A549 (cell line): ENCODE measurements around the gene ZNF428. TPM values are rescaled to one million over a fixed set of nuclear protein-coding genes. Genes with fewer than 3 reads are reported as not detected.

Experiments
- ATAC-seq, 2 experiments: fragments of 200-7000 bp in 1 of 2; fragments of >200 bp in 1 of 2; cut with Nextera tagmentation in 1 of 2; cut with Tn5 transposase in 1 of 2; 3 replicates each; pipeline versions ENCODE4 v1.8.0 to v1.9.1; 2018 to 2020; ENCODE audit warnings: mild to moderate bottlenecking in 1 of 2, moderate library complexity in 1 of 2
- CTCF ChIA-PET: fragments of 300-600 bp; sonication (Branson Sonifier 250); formaldehyde crosslinking; extraction: SDS; loops from one replicate; lab custom pipeline; 2021; ENCODE audit warnings: antibody characterized with exemption, inconsistent platforms; lab: Yijun Ruan, JAX
- POLR2A ChIA-PET: fragments of 350-600 bp; formaldehyde crosslinking; extraction: SDS; loops from one replicate; lab custom pipeline; 2021; ENCODE audit warnings: antibody characterized with exemption, inconsistent platforms; lab: Yijun Ruan, JAX
- DNase-seq, 2 experiments: peaks; one replicate each; pipeline versions ENCODE4 v3.0.0 to v3.0.0-alpha.2; 2011 to 2016; ENCODE audit warnings: low read depth in 1 of 2, low spot score in 1 of 2
- FAIRE-seq: peaks from 2 replicates; lab custom pipeline; 2011; peaks lifted over from hg19 to GRCh38; lab: Jason Lieb, UNC
- H3K27ac ChIP-seq, 2 experiments: fragments of >200 bp; sonication (Bioruptor Twin); formaldehyde crosslinking; 3 replicates each; pipeline ENCODE4 v1.5.1; 2016 to 2017
- H3K4me1 ChIP-seq: fragments of >200 bp; sonication (Bioruptor Twin); formaldehyde crosslinking; 3 replicates; pipeline ENCODE4 v1.6.1; 2016
- H3K4me2 ChIP-seq: fragments of >200 bp; sonication (Bioruptor Twin); formaldehyde crosslinking; 3 replicates; pipeline ENCODE4 v1.6.1; 2016
- H3K4me3 ChIP-seq: fragments of >200 bp; sonication (Bioruptor Twin); formaldehyde crosslinking; 3 replicates; pipeline ENCODE4 v1.5.1; 2016
- H3K9me3 ChIP-seq: fragments of >200 bp; sonication (Bioruptor Twin); formaldehyde crosslinking; 3 replicates; pipeline ENCODE4 v1.6.1; 2016
- EHMT2 ChIP-seq: fragments of 200-600 bp; sonication (generic); IDR thresholded peaks from 2 replicates; pipeline ENCODE4 v1.6.1; 2016; ENCODE audit warnings: antibody characterized with exemption, low read depth, mild to moderate bottlenecking, moderate library complexity
- KDM5A ChIP-seq: fragments of 200-600 bp; sonication (generic); IDR thresholded peaks from 2 replicates; pipeline ENCODE4 v1.6.1; 2016; ENCODE audit warnings: antibody characterized with exemption, mild to moderate bottlenecking
- PHF8 ChIP-seq: fragments of 200-600 bp; sonication (generic); IDR thresholded peaks from 2 replicates; pipeline ENCODE4 v1.6.1; 2016; ENCODE audit warnings: low read depth, mild to moderate bottlenecking, antibody characterized with exemption, moderate library complexity, borderline replicate concordance
- RAD21 ChIP-seq, 2 experiments: fragments of >200 bp in 1 of 2; sonication (Bioruptor Twin) in 1 of 2; formaldehyde crosslinking in 1 of 2; IDR thresholded peaks in 1 of 2; conservative IDR thresholded peaks in 1 of 2; 2 replicates in 1 of 2; 3 replicates in 1 of 2; pipeline ENCODE4 v1.6.1; 2012 to 2018; ENCODE audit warnings: inconsistent platforms in 1 of 2
- SMC3 ChIP-seq: fragments of >200 bp; sonication (Bioruptor Twin); formaldehyde crosslinking; IDR thresholded peaks from 3 replicates; pipeline ENCODE4 v1.6.1; 2018; ENCODE audit warnings: inconsistent platforms
- SREBF2 ChIP-seq: fragments of 450-650 bp; IDR thresholded peaks from 2 replicates; pipeline ENCODE4 v1.6.1; 2014; ENCODE audit warnings: mild to moderate bottlenecking, moderate library complexity
- TP53 ChIP-seq: fragments of 250-450 bp; sonication (Bioruptor Pico); IDR thresholded peaks from 2 replicates; pipeline ENCODE4 v1.5.0; 2021; ENCODE audit warnings: mild to moderate bottlenecking, moderate library complexity
- WGBS: methylation state at CpG from one replicate; pipeline ENCODE4 v1.1.6; 2017; ENCODE audit errors: missing lambda C conversion rate; 5-methylcytosine and 5-hydroxymethylcytosine counted together
- polyA plus RNA-seq, 4 experiments: library from polyadenylated mRNA; depleted of rRNA in 3 of 4; stranded (reverse); fragments of >200 nt; fragmentation: RNase III in 1 of 4; extraction: RNeasy Plus Mini Kit Qiagen cat#74134 plus additional on column Dnase treatment in 1 of 4; gene quantifications; 2 replicates in 3 of 4; 3 replicates in 1 of 4; pipeline ENCODE4 v1.2.3, GENCODE V29; 2011 to 2017
- TF ChIP-seq, protein P1 (sequence below): fragments of 200-600 bp; sonication (generic); IDR thresholded peaks from 2 replicates; pipeline ENCODE4 v1.6.1; 2016; ENCODE audit warnings: antibody characterized with exemption, mild to moderate bottlenecking, moderate library complexity
- TF ChIP-seq, protein P2 (sequence below): fragments of >200 bp; sonication (Bioruptor Twin); formaldehyde crosslinking; IDR thresholded peaks from 3 replicates; pipeline ENCODE4 v1.6.1; 2016
- TF ChIP-seq, protein P3 (sequence below): IDR thresholded peaks from 2 replicates; pipeline ENCODE4 v1.6.1; 2012
- TF ChIP-seq, protein P4 (sequence below): fragments of >200 bp; sonication (Bioruptor Twin); formaldehyde crosslinking; IDR thresholded peaks from 3 replicates; pipeline ENCODE4 v1.5.1; 2016

The ZNF428 gene
- polyA plus RNA-seq, 2 of the 4 experiments (the other 2 are of a cell fraction) = 22.9 to 52.4 TPM

DNA sequence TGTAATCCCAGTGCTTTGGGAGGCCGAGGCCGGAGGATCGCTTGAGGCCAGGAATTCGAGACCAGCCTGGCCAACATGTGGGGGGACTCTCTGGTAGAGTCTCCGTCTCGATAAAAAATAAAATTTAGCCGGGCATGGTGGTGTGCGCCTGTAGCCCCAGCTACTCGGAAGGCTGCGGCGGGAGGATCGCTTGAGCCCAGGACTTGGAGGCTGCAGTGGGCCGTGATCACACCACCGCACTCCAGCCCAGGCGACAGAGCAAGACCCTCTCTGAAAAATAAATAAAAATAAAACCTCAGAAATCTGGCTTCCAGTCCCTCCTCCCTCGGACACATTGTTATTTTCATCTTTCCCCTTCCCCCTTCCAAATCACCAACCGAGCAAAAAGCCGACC is 23.8 kb downstream of the ZNF428 start:
- ChIA-PET POLR2A (interaction anchor here (0.7 to 2.5 kb wide), 6 partner anchors 9 to 92 kb away, joined by 3 to 21 read pairs (median 7); partner anchors contain the start of genes PHLDB3, PINLYP, XRCC1 and ZNF575), CTCF (interaction anchor here (0.8 to 4.6 kb wide), 22 partner anchors 9 to 492 kb away, joined by 3 to 51 read pairs (median 6); partner anchors contain the start of genes PINLYP, XRCC1 and ZNF575)
- Histone ChIP-seq H3K4me3 (peak overlapping the region; percentile 66), H3K27ac (peak overlapping the region; percentile 79 to 87), H3K4me2 (peak overlapping the region; percentile 96), H3K9me3 (no peaks in the 10 kb centered on the region), H3K4me1 (peaks cover 19% of the 10 kb centered on the region)
- ATAC-seq (peak in 1 of 2 experiments; percentile 56; a peak in 3 of 6 replicates), DNase-seq (no peak), FAIRE-seq (no peak)
- 0 out of 2 replicates have a peak, but pooled peaks have one; percentile 30 for TF ChIP-seq TP53 (CRISPR knock-in tag)
- peak; percentile 63; the same call in 1 of the 2 replicates for TF ChIP-seq PHF8
- TF ChIP-seq, protein P1, sequence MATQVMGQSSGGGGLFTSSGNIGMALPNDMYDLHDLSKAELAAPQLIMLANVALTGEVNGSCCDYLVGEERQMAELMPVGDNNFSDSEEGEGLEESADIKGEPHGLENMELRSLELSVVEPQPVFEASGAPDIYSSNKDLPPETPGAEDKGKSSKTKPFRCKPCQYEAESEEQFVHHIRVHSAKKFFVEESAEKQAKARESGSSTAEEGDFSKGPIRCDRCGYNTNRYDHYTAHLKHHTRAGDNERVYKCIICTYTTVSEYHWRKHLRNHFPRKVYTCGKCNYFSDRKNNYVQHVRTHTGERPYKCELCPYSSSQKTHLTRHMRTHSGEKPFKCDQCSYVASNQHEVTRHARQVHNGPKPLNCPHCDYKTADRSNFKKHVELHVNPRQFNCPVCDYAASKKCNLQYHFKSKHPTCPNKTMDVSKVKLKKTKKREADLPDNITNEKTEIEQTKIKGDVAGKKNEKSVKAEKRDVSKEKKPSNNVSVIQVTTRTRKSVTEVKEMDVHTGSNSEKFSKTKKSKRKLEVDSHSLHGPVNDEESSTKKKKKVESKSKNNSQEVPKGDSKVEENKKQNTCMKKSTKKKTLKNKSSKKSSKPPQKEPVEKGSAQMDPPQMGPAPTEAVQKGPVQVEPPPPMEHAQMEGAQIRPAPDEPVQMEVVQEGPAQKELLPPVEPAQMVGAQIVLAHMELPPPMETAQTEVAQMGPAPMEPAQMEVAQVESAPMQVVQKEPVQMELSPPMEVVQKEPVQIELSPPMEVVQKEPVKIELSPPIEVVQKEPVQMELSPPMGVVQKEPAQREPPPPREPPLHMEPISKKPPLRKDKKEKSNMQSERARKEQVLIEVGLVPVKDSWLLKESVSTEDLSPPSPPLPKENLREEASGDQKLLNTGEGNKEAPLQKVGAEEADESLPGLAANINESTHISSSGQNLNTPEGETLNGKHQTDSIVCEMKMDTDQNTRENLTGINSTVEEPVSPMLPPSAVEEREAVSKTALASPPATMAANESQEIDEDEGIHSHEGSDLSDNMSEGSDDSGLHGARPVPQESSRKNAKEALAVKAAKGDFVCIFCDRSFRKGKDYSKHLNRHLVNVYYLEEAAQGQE = no peak
- no peak for TF ChIP-seq SREBF2
- TF ChIP-seq, protein P2, sequence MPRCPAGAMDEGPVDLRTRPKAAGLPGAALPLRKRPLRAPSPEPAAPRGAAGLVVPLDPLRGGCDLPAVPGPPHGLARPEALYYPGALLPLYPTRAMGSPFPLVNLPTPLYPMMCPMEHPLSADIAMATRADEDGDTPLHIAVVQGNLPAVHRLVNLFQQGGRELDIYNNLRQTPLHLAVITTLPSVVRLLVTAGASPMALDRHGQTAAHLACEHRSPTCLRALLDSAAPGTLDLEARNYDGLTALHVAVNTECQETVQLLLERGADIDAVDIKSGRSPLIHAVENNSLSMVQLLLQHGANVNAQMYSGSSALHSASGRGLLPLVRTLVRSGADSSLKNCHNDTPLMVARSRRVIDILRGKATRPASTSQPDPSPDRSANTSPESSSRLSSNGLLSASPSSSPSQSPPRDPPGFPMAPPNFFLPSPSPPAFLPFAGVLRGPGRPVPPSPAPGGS = 0 out of 3 replicates have a peak, but pooled peaks have one; percentile 29
- TF ChIP-seq, protein P3, sequence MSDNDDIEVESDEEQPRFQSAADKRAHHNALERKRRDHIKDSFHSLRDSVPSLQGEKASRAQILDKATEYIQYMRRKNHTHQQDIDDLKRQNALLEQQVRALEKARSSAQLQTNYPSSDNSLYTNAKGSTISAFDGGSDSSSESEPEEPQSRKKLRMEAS = no peak
- 2% methylated on average over 18 of the region's 18 CpGs for WGBS

DNA sequence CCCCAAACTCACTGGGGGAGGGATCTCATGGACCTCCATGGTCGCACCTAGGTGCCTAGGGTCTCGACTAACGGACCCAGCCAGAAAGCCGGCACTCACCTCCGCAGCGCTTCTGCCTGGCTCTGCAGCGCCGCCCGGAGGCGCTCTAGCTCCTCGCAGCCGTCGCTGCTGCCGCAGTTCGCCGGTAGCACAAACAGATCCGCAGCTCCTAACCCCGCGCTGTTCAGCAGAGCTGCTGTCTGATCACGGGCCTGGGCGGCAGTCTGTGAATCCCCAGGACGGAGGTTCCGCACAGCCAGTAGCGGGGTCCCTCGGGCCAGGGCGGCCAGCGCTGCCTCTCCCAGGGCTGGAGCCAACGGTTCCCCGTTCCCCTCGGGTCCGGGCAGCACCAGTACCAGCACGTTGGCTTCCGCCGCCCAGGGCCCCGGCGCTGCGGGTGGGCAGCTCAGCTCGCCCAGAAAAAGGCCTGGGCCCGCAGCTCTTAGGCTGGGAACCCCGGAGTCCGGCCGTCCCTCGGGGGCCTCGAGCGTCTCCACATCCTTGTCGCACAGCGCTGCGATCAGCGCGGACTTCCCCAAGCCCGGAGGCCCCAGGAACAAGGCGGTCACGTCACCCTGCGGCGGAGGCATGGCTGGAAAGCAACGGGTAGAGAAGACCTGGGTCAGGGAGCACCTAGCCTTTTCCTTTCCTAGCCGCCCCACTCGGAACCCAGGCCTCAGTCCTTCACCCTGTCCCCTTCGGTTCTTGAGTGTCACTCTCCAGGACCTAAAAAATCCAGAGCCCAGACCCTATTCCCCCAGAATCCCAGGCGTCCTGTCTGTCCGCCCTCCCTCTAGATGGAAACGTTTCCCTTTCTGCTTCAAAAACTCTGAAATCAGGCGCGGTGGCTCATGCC is 24.5 kb downstream of the ZNF428 start:
- POLR2A ChIA-PET = interaction anchor here (0.5 to 2.5 kb wide), 4 partner anchors 10 to 93 kb away, joined by 3 to 21 read pairs (median 7); partner anchors contain the start of gene ZNF575
- TF ChIP-seq, protein P4, sequence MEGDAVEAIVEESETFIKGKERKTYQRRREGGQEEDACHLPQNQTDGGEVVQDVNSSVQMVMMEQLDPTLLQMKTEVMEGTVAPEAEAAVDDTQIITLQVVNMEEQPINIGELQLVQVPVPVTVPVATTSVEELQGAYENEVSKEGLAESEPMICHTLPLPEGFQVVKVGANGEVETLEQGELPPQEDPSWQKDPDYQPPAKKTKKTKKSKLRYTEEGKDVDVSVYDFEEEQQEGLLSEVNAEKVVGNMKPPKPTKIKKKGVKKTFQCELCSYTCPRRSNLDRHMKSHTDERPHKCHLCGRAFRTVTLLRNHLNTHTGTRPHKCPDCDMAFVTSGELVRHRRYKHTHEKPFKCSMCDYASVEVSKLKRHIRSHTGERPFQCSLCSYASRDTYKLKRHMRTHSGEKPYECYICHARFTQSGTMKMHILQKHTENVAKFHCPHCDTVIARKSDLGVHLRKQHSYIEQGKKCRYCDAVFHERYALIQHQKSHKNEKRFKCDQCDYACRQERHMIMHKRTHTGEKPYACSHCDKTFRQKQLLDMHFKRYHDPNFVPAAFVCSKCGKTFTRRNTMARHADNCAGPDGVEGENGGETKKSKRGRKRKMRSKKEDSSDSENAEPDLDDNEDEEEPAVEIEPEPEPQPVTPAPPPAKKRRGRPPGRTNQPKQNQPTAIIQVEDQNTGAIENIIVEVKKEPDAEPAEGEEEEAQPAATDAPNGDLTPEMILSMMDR = peak; percentile 65
- peak; percentile 4; the same call in 1 of the 2 replicates for TF ChIP-seq KDM5A
- peak; percentile 46; the same call in 2 of the 3 replicates for TF ChIP-seq SMC3
- TF ChIP-seq EHMT2 = no peak
- TF ChIP-seq RAD21 (conservative IDR thresholded peaks at IDR 0.05 in 1 of 2, IDR thresholded peaks at IDR 0.05 in 1 of 2) = peak; percentile 66 to 72
- Histone ChIP-seq H3K9me3 (no peaks in the 10 kb centered on the region), H3K4me1 (peaks cover 19% of the 10 kb centered on the region), H3K27ac (peak overlapping the region; percentile 79 to 87), H3K4me3 (peak overlapping the region; percentile 66), H3K4me2 (peak overlapping the region; percentile 96)
- DNase-seq (peak in 1 of 2 experiments; percentile 76), FAIRE-seq (no peak), ATAC-seq (peak; percentile 31 to 61; a peak in 4 of 6 replicates)
- 14% methylated on average over 39 of the region's 64 CpGs for WGBS
- CTCF ChIA-PET = interaction anchor here (0.6 to 4.6 kb wide), 41 partner anchors 8 to 491 kb away, joined by 3 to 51 read pairs (median 4); partner anchors contain the start of genes KCNN4, PINLYP, XRCC1 and ZNF575
